ENCODE measurements around the gene DDX6.

- TF ChIP-seq CTCF (IDR thresholded peaks at IDR 0.05 in 2 of 3, conservative IDR thresholded peaks at IDR 0.05 in 1 of 3; ENCODE audit: control insufficient read depth in 2 of 3, extremely low read depth in 1 of 3, insufficient read depth in 1 of 3, low read depth in 3 of 3, low read length in 3 of 3) (no peak), POLR2AphosphoS2 (IDR thresholded peaks at IDR 0.05; ENCODE audit: low read depth, low read length) (no peak), CREM (IDR thresholded peaks at IDR 0.05; ENCODE audit: low read depth) (no peak), BACH1 (IDR thresholded peaks at IDR 0.05; ENCODE audit: borderline replicate concordance) (no peak)
Observed at GRCh38 chr11:118752654-118753053, 38.3 kb downstream of the DDX6 start.
